HEK293 (cell line): ENCODE data around the gene STMN1.

Experiments
- CTCF ChIP-seq: fragments of 450-650 bp; formaldehyde crosslinking; IDR thresholded peaks from 2 replicates; pipeline ENCODE4 v1.5.1; 2016; ENCODE audit warnings: missing biosample characterization, missing genetic modification characterization
- KLF9 ChIP-seq: fragments of 450-650 bp; formaldehyde crosslinking; IDR thresholded peaks from 2 replicates; pipeline ENCODE4 v1.5.1; 2016; ENCODE audit warnings: missing biosample characterization, missing genetic modification characterization, low read depth
- MZF1 ChIP-seq: fragments of 450-650 bp; formaldehyde crosslinking; IDR thresholded peaks from 2 replicates; pipeline ENCODE4 v1.5.1; 2017; ENCODE audit warnings: missing biosample characterization, missing genetic modification characterization, borderline replicate concordance
- REST ChIP-seq: fragments of 450-650 bp; formaldehyde crosslinking; IDR thresholded peaks from 2 replicates; pipeline ENCODE4 v1.5.1; 2016; ENCODE audit warnings: missing biosample characterization, missing genetic modification characterization
- SCRT1 ChIP-seq: fragments of 450-650 bp; formaldehyde crosslinking; IDR thresholded peaks from 2 replicates; pipeline ENCODE4 v1.5.1; 2016; ENCODE audit warnings: missing biosample characterization, missing genetic modification characterization, borderline replicate concordance
- ZBTB11 ChIP-seq: fragments of 450-650 bp; formaldehyde crosslinking; conservative IDR thresholded peaks from 2 replicates; pipeline ENCODE4 v1.5.1; 2016; ENCODE audit warnings: low read depth, missing biosample characterization, missing genetic modification characterization
- ZFP3 ChIP-seq: fragments of 450-650 bp; formaldehyde crosslinking; IDR thresholded peaks from 2 replicates; pipeline ENCODE4 v1.5.1; 2016; ENCODE audit warnings: low read depth, missing biosample characterization, missing genetic modification characterization
- ZNF174 ChIP-seq: fragments of 450-650 bp; formaldehyde crosslinking; IDR thresholded peaks from 2 replicates; pipeline ENCODE4 v1.5.0; 2017; ENCODE audit warnings: missing biosample characterization, mild to moderate bottlenecking, missing genetic modification characterization
- ZNF514 ChIP-seq: fragments of 450-650 bp; formaldehyde crosslinking; IDR thresholded peaks from 2 replicates; pipeline ENCODE4 v1.5.1; 2016; ENCODE audit warnings: missing biosample characterization, missing genetic modification characterization
- ZNF558 ChIP-seq: fragments of 450-650 bp; formaldehyde crosslinking; IDR thresholded peaks from 2 replicates; pipeline ENCODE4 v1.5.1; 2016; ENCODE audit warnings: missing biosample characterization, missing genetic modification characterization
- ZNF560 ChIP-seq: fragments of 450-650 bp; formaldehyde crosslinking; IDR thresholded peaks from 2 replicates; pipeline ENCODE4 v1.5.1; 2017; ENCODE audit warnings: missing biosample characterization, missing genetic modification characterization, borderline replicate concordance
- ZNF660 ChIP-seq: fragments of 450-650 bp; IDR thresholded peaks from 2 replicates; pipeline ENCODE4 v1.5.1; 2018; ENCODE audit warnings: missing biosample characterization, mild to moderate bottlenecking, missing genetic modification characterization

- no peak for TF ChIP-seq CTCF (tag by site-specific recombination)
- TF ChIP-seq REST = no peak
- TF ChIP-seq ZFP3 = no peak
- no peak for TF ChIP-seq ZNF660 (tag by site-specific recombination)
- no peak for TF ChIP-seq MZF1 (tag by site-specific recombination)
- TF ChIP-seq ZNF558 = no peak
- no peak for TF ChIP-seq KLF9 (tag by site-specific recombination)
- TF ChIP-seq ZBTB11 (tag by site-specific recombination) = no peak
- no peak for TF ChIP-seq ZNF560 (tag by site-specific recombination)
- no peak for TF ChIP-seq SCRT1
- TF ChIP-seq ZNF174 (tag by site-specific recombination) = no peak
- TF ChIP-seq ZNF514 (tag by site-specific recombination) = no peak
Observed at GRCh38 chr1:25869909-25870606, 36.2 kb downstream of the STMN1 start.
